HT-29 (cell line): ENCODE measurements around the gene KLHL29. TPM values are rescaled to one million over a fixed set of nuclear protein-coding genes. Genes with fewer than 3 reads are reported as not detected.
"Not testable (repeated sequence)": the region's sequence is repeated elsewhere in the genome, so short reads cannot be mapped to it uniquely, and the experiment has no call there.

Experiments
- DNase-seq: peaks from one replicate; pipeline ENCODE4 v3.0.0-alpha.2; 2015; ENCODE audit warnings: low spot score
- total RNA-seq: library from RNA; depleted of rRNA; stranded (reverse); fragments of >200 nt; shearing (Covaris generic); gene quantifications from 2 replicates; pipeline ENCODE4 v1.2.3, GENCODE V29; 2014; rRNA removed

KLHL29 gene
- 0.18 and 0.94 TPM in 2 replicates for total RNA-seq

DNA sequence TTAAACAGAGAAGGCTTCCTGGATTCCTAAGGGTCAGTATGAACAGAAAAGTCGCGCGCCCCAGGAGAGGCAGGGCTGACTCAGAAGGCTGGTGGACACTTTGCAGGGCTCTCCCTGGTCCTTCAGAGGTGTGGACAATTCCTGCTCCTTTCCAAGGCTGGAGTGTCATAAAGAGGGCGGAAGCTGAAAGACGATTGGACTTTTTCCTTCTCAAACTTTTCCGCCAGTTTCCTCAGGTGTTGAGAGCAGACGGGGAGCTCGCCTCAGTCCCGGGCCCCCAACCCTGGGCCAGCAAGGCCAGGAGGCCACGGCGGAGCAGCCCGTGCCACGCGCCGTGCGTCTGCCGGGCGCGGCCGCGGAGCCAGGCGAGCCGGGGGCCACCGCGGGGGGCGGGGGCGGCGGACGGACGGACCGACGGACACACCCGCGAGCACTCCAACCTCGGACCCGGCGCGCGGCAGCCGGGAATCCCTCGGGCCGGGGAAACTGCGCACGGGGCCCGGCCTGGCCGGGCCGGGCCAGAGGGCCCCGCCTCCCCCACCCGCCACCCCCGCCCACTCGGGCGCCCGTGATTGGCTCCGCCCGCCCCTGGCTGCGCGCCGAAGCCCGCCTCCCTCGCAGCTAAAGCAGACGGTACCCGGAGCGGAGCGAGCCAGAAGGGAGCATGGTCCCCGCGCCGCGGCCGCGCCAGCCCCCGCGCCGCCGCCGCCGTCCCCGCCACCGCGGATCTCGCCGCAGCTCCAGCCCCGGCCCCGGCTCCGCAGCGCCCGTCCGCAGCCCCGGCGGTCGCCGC is at the start of gene KLHL29:
Gene KLHL29, plus strand, starts transcription at position 629 of the 793 bp plus-strand sequence. CDS start 177,018 bp downstream, outside the sequence.
- peak; percentile 47 for DNase-seq

DNA sequence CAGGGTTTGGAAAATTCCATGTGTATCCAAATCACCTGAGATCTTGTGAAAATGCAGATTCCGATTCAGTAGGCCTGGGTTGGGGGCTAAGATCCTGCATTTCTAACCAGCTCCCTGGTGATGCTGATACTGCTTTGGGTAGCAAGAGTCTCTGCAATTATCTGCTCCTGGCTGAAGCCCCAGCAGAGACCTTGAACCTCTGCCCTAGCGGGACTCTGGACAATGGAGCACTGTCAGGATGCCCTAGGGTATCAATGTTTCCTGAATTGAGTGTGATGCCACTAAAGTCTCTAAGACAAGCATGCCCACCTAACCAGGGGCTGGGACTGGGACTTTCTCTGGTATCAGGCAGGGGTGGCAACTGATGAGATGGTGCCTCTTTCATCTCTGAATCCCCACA is 49.4 kb upstream of the KLHL29 start:
- DNase-seq = no peak

- DNase-seq = no peak
Observed at GRCh38 chr2:23342075-23342474, 42.9 kb upstream of the KLHL29 start.

- DNase-seq = no peak
Observed at GRCh38 chr2:23346029-23346428, 39.0 kb upstream of the KLHL29 start.

DNA sequence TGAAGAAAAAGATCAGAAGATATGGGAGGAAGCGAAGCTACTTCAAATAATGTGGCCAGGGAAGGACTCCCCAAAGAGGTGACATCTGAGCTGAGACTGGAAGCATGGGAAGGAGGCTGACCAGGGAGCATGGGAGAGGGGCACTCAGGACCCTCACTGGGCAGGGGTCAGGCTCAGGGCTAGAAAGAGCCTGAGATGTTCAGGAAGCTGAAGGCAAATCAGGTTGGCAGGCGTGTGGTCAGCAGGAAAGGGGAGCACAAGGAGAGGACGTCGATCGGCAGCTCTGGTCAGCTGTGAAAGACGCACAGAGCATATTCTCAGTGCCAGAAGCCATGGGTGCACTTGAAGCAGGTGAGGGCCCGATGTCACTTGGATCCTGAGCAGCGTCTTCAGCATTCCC is 38.2 kb upstream of the KLHL29 start:
- no peak for DNase-seq

- DNase-seq = no peak
Observed at GRCh38 chr2:23347471-23348092, 37.4 kb upstream of the KLHL29 start.

DNA sequence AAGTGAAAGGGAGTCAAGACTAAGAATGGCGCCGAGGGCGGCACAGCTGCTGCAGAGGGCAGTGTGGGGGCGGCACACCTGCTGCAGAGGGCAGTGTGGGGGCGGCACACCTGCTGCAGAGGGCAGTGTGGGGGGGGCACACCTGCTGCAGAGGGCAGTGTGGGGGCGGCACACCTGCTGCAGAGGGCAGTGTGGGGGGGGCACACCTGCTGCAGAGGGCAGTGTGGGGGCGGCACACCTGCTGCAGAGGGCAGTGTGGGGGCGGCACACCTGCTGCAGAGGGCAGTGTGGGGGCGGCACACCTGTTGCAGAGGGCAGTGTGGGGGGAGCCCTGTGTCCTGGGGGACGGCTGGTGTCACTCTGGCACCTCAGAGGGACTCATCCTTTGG is 36.9 kb upstream of the KLHL29 start:
- not testable (repeated sequence) for DNase-seq

DNA sequence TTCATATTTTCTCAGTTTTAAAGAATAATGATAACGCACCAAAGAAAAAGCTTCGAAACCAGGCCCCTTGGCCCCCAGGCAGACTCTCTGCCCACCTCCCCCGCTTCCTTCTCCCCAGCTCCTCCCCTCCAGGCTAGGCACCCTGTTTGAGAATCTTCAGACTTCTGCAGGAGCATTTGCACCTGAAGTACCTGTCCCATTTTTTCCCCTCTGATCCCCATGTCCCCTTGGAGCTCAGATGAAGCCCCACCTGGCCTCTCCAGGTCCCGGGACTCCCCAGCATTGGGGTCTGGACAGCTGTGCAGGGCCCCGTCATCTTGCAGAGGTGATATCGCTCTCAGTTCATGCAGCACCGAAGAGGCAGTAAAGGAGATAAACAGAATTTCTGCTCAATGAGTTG is 35.5 kb upstream of the KLHL29 start:
- DNase-seq = no peak

DNA sequence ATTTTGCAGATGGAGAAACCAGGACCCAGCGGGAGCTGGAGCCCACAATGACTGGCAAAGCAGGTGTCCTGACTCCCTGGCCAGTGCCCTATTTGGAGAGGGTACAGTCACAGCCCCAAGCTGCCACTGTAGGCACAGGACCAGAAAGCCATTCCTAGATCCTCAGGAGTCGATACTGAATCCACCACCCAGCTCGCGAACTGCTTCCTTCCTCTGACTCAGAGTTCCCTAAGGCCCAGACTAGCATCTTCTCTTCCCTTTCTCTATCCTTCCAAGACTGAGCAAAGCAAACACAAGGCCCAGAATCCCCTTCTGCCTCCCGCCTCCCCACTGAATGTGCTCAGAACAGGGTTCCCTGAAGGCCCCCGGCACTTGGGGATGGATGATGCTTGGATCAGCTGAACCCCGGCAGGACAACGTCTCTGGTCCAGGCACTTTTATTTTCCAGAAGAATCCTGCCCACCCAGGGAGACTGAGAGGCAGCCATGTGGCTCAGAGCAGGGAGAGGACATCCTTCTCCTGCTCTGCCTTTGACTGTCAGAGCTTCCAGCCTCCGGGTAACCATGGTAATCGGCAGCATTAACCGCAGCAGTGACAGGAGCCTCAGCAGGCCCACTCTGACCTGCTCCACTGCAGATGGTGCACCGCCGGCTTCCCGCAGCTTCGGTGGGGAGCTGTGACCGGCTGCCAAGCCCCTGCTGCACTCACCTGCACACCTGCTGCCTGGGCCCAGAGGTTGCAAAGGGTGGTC is 34.8 kb upstream of the KLHL29 start:
- DNase-seq = no peak

- DNase-seq = no peak
Observed at GRCh38 chr2:23350792-23351355, 34.1 kb upstream of the KLHL29 start.

DNA sequence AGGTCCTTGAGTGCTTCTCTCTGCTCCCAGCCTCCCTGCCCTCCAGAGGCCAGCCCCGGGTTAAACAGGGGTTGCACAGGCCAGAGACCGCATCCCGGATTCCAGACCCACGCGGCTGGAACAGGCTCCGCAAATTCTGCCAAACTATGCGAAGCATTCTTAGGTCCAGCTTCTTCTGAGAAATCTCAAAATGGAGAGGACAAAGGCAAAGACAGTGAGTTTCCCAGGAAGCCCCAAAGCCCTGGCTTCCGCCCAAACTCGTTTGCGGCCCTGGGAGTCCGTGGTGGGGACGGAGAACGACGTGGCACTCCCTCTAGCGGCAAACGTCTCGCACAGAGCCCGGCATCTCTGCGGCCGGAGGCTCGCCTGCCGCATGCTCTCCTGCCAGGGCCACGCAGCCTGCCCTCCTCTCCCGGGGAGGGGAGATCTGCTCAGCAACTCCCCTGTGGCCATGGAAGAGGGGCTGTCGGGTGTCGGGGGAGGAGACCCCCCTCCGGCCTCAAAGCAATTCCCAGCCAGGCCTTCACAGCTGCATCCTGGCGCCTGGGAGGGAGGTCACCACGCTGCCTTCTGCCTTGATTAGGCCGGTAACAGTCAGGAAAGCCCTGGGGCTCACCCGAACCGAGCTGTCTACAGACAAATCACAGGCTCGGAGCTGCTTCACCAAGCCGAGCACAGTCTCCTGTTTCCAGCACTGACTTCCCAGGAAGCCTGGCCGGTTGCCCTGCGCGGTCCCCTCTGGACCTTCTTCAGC is 33.4 kb upstream of the KLHL29 start:
- DNase-seq = peak; percentile 64

DNA sequence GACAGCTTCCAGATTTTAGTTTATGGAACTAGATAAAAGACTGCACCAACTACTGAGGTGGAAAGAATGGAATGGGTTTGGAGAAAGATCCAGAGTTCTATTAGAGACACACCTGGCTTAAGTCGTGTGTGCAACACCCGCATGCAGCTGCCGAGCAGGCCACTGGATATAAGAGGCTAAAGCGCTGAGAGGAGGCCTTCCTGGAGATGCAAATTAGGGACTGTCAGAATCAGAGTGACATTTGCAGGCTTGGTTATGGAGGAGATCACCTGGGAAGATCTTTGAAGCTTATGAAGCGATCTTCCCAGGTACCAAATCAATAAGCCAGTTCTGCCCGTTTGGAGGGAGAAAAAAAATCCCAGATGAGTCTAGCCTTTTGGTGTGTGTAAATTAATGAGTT is 30.4 kb upstream of the KLHL29 start:
- no peak for DNase-seq

GRCh38 chr2:23355001-23355400 is 30.0 kb upstream of the KLHL29 start:
- no peak for DNase-seq

DNA sequence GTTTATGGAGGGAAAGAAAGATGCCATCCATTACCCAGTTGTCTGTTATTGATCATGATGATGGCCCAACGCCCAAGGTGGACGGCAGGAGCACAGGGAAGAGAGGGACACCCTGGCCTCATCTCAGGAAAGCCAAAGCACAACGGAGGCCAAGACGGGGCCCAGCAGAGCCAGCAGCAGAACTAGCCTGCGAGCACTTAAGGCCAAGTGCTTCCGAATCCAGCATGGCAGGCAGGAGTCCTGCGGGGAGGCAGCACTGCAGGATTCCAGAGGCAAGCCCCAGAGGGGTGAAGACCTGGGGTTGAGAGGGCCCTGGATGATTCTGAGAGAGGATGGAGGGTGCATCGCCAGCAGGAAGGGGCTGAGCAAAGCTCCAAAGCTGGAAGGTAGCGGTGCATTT is 28.3 kb upstream of the KLHL29 start:
- no peak for DNase-seq

GRCh38 chr2:23359631-23360567 is 25.1 kb upstream of the KLHL29 start:
- peak; percentile 22 for DNase-seq

DNA sequence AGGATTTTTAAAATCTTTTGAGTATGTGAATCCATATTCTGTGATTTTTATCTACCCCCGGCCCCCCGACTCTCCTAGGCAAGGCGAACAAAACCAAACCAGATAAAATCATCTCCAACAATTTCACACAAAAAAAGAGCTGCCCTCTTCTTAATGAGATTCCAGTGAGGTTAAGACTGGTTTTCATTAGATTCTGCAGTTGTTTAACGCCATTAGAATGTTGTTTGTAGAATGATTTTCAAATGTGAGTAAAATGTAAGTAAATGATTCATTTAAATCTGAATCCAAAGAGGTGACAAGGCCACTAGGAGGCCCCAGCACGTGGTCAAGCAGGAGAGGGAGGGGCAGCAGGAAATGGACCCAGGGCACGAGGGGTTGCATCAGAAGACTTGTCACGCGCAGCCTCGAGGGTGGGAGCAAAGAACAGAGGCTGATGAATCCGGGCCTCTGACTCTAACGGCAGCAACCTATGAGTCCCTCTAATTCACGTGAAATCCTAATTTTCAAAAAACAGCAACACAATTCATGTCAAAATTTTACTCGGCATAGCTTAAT is 24.3 kb upstream of the KLHL29 start:
- DNase-seq = no peak

DNA sequence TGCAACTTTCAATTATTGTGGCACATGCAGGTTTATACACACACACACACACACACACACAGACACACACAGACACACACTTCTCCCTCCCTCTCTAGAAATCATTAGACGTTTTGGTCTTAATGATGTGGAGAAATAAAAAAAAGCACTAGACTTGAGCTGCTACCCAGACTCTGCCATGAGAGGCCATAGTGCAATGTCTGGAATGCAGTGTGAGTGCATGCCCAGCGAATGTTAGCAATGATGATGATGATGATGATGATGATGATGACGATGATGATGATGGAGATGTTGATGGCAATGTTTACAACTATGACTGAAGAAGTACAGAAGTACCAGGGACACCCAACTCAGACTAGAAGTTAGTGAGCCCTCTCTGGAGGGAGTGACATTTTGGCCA is 23.8 kb upstream of the KLHL29 start:
- DNase-seq = no peak

- DNase-seq = no peak
Observed at GRCh38 chr2:23363268-23363667, 21.7 kb upstream of the KLHL29 start.

DNA sequence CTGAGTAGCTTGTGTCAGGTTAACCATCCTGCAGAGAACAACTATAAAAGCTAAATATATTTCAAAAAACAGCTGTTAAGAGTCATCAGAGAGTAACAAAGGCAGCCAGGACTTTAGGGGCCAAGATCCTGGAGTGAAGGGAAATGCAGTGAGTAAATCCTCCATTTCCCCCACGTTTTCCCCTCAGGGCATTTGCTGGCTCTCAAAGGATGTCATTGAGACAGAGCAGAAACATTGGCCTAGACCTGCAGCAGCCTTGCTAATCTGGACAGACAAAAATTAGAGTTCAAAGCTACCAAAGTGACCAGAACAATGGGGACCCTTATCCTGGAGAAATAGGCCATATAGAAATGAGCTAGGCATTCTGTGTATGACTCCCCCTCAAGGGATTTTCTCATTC is 21.1 kb upstream of the KLHL29 start:
- no peak for DNase-seq

GRCh38 chr2:23366720-23367119 is 18.3 kb upstream of the KLHL29 start:
- DNase-seq = no peak
